HepG2 (cell line): ENCODE measurements around the gene CERS1.

Experiments used
- ATF5 ChIP-seq: sonication (generic); formaldehyde crosslinking; IDR thresholded peaks from 2 replicates; pipeline ENCODE4 v1.4.0; 2020; ENCODE audit warnings: mild to moderate bottlenecking, low read depth, missing genetic modification reagents
- IRX3 ChIP-seq: sonication (generic); formaldehyde crosslinking; IDR thresholded peaks from 2 replicates; pipeline ENCODE4 v1.8.1; 2023; ENCODE audit warnings: mild to moderate bottlenecking, low read depth, missing genetic modification reagents, borderline replicate concordance
- KLF16 ChIP-seq, 2 experiments: sonication (generic) in 1 of 2; formaldehyde crosslinking in 1 of 2; IDR thresholded peaks; 2 replicates each; pipeline versions ENCODE4 v1.6.1 to v1.8.0; 2016 to 2023; ENCODE audit warnings: missing genetic modification reagents in 2 of 2, missing compliant biosample characterization in 1 of 2
- POLR2AphosphoS5 ChIP-seq: IDR thresholded peaks from 2 replicates; pipeline ENCODE4 v1.6.1; 2012; ENCODE audit warnings: low read depth, low read length
- STAT6 ChIP-seq: sonication (generic); formaldehyde crosslinking; IDR thresholded peaks from 2 replicates; pipeline ENCODE4 v1.4.0; 2020; ENCODE audit warnings: missing genetic modification reagents, mild to moderate bottlenecking, borderline replicate concordance
- ZNF274 ChIP-seq: sonication (generic); formaldehyde crosslinking; IDR thresholded peaks from 2 replicates; pipeline ENCODE4 v1.5.1; 2020; ENCODE audit warnings: mild to moderate bottlenecking, missing genetic modification reagents
- ZNF674 ChIP-seq: sonication (generic); formaldehyde crosslinking; IDR thresholded peaks from 2 replicates; pipeline ENCODE4 v1.5.0; 2020; ENCODE audit warnings: low read depth, mild to moderate bottlenecking, missing genetic modification reagents
- ZNF703 ChIP-seq: sonication (generic); formaldehyde crosslinking; IDR thresholded peaks from 2 replicates; pipeline ENCODE4 v1.5.1; 2020; ENCODE audit warnings: missing genetic modification reagents, mild to moderate bottlenecking, moderate library complexity, borderline replicate concordance

- TF ChIP-seq ATF5 (CRISPR knock-in tag) (no peak), ZNF674 (CRISPR knock-in tag) (no peak), ZNF274 (CRISPR knock-in tag) (no peak), IRX3 (no peak), POLR2AphosphoS5 (no peak), ZNF703 (CRISPR knock-in tag) (no peak), KLF16 (CRISPR knock-in tag; IDR thresholded peaks at IDR 0.05) (no peak), STAT6 (CRISPR knock-in tag) (no peak)
Measured at GRCh38 chr19:18841400-18841799, 54.6 kb downstream of the CERS1 start.
